DND-41 (cell line): ENCODE data around the gene MS4A3.
"Not testable (repeated sequence)": the region's sequence is repeated elsewhere in the genome, so short reads cannot be mapped to it uniquely, and the experiment has no call there.

Experiments used
- EZH2 ChIP-seq: IDR thresholded peaks from 3 replicates; pipeline ENCODE4 v1.6.1; 2012; ENCODE audit warnings: borderline replicate concordance, low read depth, mild to moderate bottlenecking, moderate library complexity, low read length, inconsistent platforms; ENCODE audit not compliant: severe bottlenecking
- TF ChIP-seq, protein P1 (sequence below): IDR thresholded peaks from 2 replicates; pipeline ENCODE4 v1.5.1; 2012; ENCODE audit warnings: borderline replicate concordance, low read length, moderate library complexity, mild to moderate bottlenecking; ENCODE audit not compliant: poor library complexity, severe bottlenecking; ENCODE audit errors: extremely low read depth

DNA sequence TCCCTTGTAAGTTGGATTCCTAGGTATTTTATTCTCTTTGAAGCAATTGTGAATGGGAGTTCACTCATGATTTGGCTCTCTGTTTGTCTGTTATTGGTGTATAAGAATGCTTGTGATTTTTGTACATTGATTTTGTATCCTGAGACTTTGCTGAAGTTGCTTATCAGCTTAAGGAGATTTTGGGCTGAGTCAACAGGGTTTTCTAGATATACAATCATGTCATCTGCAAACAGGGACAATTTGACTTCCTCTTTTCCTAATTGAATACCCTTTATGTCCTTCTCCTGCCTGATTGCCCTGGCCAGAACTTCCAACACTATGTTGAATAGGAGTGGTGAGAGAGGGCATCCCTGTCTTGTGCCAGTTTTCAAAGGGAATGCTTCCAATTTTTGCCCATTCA, 6.0 kb upstream of the MS4A3 start:
- not testable (repeated sequence) for TF ChIP-seq EZH2
- TF ChIP-seq, protein P1, sequence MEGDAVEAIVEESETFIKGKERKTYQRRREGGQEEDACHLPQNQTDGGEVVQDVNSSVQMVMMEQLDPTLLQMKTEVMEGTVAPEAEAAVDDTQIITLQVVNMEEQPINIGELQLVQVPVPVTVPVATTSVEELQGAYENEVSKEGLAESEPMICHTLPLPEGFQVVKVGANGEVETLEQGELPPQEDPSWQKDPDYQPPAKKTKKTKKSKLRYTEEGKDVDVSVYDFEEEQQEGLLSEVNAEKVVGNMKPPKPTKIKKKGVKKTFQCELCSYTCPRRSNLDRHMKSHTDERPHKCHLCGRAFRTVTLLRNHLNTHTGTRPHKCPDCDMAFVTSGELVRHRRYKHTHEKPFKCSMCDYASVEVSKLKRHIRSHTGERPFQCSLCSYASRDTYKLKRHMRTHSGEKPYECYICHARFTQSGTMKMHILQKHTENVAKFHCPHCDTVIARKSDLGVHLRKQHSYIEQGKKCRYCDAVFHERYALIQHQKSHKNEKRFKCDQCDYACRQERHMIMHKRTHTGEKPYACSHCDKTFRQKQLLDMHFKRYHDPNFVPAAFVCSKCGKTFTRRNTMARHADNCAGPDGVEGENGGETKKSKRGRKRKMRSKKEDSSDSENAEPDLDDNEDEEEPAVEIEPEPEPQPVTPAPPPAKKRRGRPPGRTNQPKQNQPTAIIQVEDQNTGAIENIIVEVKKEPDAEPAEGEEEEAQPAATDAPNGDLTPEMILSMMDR: not testable (repeated sequence)
